Measurements from ENCODE around the gene COL4A1.

The COL4A1 gene

DNA sequence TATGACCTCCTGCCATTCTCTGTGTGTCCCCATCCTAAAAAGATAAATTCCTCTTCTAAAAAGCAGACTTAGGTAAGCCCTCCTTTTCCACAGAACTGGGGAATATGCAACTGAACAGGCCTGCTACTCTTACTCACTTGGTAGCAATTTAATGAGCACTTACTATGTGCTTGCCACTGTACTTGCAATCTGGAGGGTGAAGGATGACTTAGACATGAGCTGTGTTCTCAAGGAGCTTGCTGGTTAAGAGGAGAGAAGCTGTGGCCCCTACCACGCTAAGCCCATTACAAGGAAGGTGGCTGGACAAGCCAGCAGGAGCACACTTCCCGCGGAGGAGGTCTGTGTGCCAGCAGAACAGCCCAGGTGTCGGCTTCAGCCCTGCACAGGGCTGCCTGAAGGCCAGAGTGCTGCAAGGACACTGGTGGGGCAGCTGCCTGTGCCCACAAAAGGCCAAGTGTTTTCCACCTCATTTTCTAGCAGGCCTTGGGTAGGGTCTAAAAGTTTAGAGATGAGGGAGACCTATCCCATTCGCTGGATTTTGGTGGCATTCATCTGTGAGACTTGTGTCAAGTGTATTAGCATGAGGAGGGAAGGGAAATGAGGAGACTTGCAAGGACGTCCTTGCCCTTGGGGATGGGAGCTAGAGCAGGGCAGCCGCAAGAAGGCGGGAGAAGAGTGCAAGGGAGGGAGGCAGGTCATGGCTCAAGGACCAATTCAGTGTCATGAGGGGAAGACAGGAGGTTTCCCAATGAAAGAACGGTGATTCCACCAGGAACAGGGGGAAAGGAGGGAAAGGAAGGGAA, 52.0 kb downstream of the COL4A1 start:
- no peak for DNase-seq

DNA sequence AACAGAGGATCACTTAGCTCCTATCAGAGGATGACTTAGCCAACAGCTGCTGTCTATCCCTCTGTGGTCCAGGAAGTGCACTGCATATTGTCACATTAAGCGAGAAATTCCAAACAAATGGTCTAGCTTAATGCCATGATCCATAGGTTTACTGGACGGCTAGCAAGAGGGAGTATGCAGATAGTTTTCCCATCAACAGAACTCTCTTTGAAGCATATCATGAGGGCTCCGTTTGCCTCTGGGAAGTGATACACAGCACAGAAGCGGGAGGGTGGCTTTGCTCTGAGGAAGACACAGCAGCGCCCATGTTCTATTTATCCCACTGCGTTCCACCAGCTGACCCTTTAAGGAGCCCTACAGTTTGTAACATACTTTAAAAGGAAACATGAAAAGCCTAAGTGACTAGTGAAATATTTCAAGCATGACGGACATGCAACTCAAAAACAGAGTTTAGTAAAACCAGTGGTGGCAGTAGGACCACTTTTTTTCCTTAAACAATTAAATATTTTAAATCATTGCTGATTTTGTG, 52.7 kb downstream of the COL4A1 start:
- no peak for DNase-seq

DNA sequence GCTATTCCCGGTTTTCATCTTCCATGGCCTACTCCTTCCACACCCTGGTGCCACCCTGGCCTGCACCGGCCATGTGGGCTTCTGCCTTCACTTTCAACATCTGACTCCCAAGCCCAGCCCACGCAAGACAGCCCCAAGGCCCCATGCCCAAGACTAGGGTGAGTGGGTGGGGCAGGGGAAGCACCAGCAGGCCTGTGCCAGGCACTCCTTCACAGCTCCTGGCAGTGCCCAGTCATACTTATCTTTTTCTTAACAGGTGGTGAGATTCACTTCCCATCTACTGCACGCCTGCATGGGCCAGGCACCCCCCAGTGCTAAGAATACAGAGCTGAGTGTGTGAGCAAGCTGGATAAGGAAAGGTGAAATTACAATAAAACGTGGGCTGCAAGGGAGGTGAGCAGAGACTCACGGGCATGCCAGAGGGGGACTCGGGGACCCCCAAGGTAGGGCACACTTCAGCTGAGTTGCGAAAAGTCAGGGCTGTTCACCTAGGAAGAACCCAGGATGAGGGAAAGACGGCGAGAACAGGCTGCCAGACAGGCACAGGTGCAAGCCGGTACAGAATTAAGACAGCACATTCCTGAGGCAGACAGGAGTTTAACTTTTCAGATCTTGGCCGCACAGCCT, 55.7 kb downstream of the COL4A1 start:
- no peak for DNase-seq

GRCh38 chr13:110250258-110250891, 56.6 kb downstream of the COL4A1 start:
- DNase-seq = no peak

GRCh38 chr13:110249326-110249725, 57.6 kb downstream of the COL4A1 start:
- no peak for DNase-seq

DNA sequence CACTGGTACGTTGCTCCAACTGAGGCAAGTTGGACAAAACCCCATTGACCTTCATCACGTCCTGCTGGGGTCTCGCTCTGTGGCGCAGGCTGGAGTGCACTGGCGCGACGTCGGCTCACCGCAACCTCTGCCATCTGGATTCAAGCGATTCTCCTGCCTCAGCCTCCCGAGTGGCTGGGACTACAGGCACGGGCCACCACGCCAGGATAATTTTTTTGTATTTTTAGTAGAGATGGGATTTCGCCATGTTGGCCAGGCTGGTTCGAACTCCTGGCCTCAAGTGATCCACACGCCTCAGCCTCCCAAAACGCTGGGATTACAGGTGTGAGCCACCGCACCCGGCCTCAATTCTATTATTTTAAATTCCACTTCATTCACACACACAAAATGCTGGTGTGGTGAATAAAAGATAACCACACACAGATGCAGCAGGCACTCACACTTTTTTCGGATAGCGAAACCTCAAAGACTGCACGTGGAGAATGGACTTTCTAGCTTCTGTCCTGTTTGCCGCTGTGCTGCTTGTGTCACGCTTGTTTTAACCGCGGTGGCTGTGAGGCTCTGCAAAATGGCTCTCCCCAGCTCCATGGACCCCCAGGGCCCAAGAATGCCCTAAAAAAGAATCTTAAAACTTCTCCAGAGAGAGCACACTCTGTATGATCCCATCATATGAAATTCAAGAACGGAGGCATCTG, 58.4 kb downstream of the COL4A1 start:
- no peak for DNase-seq

- DNase-seq = no peak
Measured at GRCh38 chr13:110246530-110246929, 60.4 kb downstream of the COL4A1 start.

DNA sequence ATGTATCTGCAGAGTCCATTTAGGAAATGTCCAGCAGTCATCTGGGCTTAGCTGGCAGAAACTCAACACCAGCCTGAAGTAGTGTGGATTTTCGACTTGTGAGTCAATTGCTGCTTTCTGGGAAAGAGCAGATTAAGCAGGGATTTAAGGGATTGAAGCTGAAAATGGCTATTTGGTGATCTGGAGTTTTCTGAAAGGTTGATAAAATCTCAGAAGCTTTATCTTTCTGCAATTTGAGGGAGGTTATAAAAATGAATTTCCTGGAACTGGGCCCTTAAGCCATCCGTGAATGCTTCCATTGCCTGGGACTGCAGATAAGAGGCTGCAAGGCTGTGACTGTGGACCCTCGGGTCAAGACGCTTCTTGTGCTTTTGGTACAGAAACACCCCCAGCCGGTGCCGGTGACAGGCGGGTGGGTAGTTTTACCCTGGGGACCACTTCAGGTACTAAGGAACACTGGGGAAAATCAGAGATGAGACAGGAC, 61.5 kb downstream of the COL4A1 start:
- DNase-seq = no peak

GRCh38 chr13:110244976-110245375, 62.0 kb downstream of the COL4A1 start:
- DNase-seq = no peak

GRCh38 chr13:110244071-110244830, 62.7 kb downstream of the COL4A1 start:
- no peak for DNase-seq

DNA sequence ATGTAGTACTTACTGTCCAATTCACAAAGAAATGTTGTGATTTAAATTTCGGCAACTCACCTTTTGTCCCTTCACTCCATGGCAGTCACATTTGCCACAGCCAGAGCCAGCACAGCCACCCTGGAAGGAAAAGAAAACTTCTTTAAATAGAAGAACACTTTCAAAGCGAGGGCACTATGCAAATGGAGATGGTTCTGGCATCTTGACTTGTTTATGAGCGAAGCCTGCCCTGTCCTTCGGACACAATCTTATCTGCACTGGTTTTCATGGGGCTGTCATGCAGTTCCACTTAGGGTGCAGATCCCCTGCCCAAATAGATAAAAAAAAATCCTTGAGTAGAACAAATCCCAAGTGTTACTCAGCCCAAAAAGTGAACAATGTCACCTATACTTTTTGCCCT, 64.3 kb downstream of the COL4A1 start:
- DNase-seq = no peak

- no peak for DNase-seq
Measured at GRCh38 chr13:110240943-110241342, 66.0 kb downstream of the COL4A1 start.

- DNase-seq = no peak
Measured at GRCh38 chr13:110240352-110240751, 66.6 kb downstream of the COL4A1 start.

GRCh38 chr13:110239280-110240125, 67.5 kb downstream of the COL4A1 start:
- no peak for DNase-seq

- DNase-seq = no peak
Measured at GRCh38 chr13:110238818-110239195, 68.2 kb downstream of the COL4A1 start.

- DNase-seq = no peak
Measured at GRCh38 chr13:110237875-110238817, 68.8 kb downstream of the COL4A1 start.

DNA sequence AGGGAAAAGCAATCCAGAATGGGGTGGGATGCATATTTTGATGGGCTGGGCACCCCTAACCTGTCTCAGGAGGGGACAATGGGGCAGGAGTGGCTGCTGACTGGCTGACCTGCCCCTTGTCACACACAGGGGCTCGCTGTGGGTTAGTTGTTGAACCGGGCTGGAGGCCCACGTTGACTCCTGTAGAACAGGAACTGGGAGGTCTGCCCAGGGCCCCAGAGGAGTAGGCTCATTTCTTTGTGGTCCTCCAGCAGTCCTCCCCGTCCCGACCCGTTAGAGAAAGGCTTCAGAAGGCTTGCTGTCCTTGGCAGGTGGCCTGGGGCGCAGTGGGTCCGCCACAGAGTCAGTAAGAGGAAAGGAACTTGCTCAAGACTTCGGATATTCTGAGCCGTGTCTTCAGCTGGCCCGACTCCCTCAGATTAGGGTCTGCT, 70.1 kb downstream of the COL4A1 start:
- DNase-seq = no peak

GRCh38 chr13:110236431-110236830, 70.5 kb downstream of the COL4A1 start:
- no peak for DNase-seq

- no peak for DNase-seq
Measured at GRCh38 chr13:110234532-110234931, 72.4 kb downstream of the COL4A1 start.

DNA sequence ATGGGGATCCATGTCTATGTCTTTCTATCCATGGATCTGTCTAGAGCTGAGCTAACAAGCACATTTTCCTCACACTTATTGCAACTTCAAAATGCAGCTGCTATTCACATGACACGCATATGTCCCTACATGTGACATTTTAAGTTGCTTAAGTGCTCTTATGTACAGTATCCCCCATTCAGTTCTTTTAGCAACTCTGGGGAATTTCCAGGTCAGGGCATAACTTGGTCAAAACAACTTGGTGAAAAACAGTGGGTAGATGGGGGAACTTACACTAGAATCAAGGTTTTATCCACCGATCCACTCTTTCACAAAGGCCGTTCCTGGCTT, 73.0 kb downstream of the COL4A1 start:
- DNase-seq = no peak

Measured in NCI-H2029 (cell line).